Ascending aorta (tissue), 2 donors: ENCODE data around the gene TALDO1. TPM values are rescaled to one million over a fixed set of nuclear protein-coding genes. Genes with fewer than 3 reads are reported as not detected.

Experiments used
- DNase-seq, 2 donors: peaks; one replicate each; pipeline ENCODE4 v3.0.0-alpha.2; 2019; ENCODE audit warnings: low spot score in 2 of 2
- H3K27ac ChIP-seq, 2 donors: fragments of 200-600 bp; sonication (generic); one replicate each; pipeline ENCODE4 v1.5.1; 2016 to 2017; ENCODE audit warnings: mild to moderate bottlenecking in 1 of 2
- H3K27me3 ChIP-seq: fragments of 200-600 bp; sonication (generic); one replicate; pipeline ENCODE4 v1.5.1; 2017
- H3K36me3 ChIP-seq, 2 donors: fragments of 200-600 bp; sonication (generic); one replicate each; pipeline ENCODE4 v1.5.1; 2016
- H3K4me1 ChIP-seq, 2 donors: fragments of 200-600 bp; sonication (generic); one replicate each; pipeline ENCODE4 v1.5.1; 2016 to 2017; ENCODE audit warnings: mild to moderate bottlenecking in 1 of 2
- H3K4me3 ChIP-seq, 2 donors: fragments of 200-600 bp; sonication (generic); one replicate each; pipeline ENCODE4 v1.5.1; 2016 to 2017; ENCODE audit warnings: mild to moderate bottlenecking in 1 of 2
- H3K9me3 ChIP-seq, 2 donors: fragments of 200-600 bp; sonication (generic); one replicate each; pipeline ENCODE4 v1.5.1; 2016
- intact Hi-C: fragments of 100-400 bp; cut with DNase I; formaldehyde crosslinking; loops from one replicate; pipeline ENCODE4 v1.15.1; 2023
- total RNA-seq: library from RNA; depleted of rRNA; stranded (reverse); fragments of >200 nt; gene quantifications from one replicate; pipeline ENCODE4 v1.1.0, GENCODE V29; 2016
- TF ChIP-seq, protein P1 (sequence below), 3 experiments: fragments of 200-600 bp in 2 of 3; fragments of 450-650 bp in 1 of 3; sonication (generic) in 2 of 3; IDR thresholded peaks; one replicate each; pipeline ENCODE4 v1.5.1; 2016 to 2019; ENCODE audit warnings: antibody characterized with exemption in 3 of 3, mild to moderate bottlenecking in 1 of 3, moderate library complexity in 1 of 3

The TALDO1 gene
- total RNA-seq, 1 donor from 2014 or later = 245 TPM

- DNase-seq = no peak
- no peaks in the 10 kb centered on the region for H3K9me3 ChIP-seq
- peaks cover 3 to 15% of the 10 kb centered on the region in 2 donors for H3K36me3 ChIP-seq
- H3K27ac ChIP-seq = peak overlapping the region in 1 of 2 donors; percentile 75
- H3K4me3 ChIP-seq = peak overlapping the region; percentile 65 to 88
- no peaks in the 10 kb centered on the region for H3K27me3 ChIP-seq
- peaks cover 8 to 23% of the 10 kb centered on the region in 2 donors for H3K4me1 ChIP-seq
- TF ChIP-seq, protein P1, sequence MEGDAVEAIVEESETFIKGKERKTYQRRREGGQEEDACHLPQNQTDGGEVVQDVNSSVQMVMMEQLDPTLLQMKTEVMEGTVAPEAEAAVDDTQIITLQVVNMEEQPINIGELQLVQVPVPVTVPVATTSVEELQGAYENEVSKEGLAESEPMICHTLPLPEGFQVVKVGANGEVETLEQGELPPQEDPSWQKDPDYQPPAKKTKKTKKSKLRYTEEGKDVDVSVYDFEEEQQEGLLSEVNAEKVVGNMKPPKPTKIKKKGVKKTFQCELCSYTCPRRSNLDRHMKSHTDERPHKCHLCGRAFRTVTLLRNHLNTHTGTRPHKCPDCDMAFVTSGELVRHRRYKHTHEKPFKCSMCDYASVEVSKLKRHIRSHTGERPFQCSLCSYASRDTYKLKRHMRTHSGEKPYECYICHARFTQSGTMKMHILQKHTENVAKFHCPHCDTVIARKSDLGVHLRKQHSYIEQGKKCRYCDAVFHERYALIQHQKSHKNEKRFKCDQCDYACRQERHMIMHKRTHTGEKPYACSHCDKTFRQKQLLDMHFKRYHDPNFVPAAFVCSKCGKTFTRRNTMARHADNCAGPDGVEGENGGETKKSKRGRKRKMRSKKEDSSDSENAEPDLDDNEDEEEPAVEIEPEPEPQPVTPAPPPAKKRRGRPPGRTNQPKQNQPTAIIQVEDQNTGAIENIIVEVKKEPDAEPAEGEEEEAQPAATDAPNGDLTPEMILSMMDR (IDR thresholded peaks at IDR 0.05) = no peak
- intact Hi-C loops = loop anchor here (1.0 to 2.0 kb wide), 4 partner anchors 20 to 48 kb away; partner anchors contain the start of genes RPLP2 and TALDO1
These were observed 29.5 kb downstream of the TALDO1 start for GRCh38 chr11:776561-777287.

DNA sequence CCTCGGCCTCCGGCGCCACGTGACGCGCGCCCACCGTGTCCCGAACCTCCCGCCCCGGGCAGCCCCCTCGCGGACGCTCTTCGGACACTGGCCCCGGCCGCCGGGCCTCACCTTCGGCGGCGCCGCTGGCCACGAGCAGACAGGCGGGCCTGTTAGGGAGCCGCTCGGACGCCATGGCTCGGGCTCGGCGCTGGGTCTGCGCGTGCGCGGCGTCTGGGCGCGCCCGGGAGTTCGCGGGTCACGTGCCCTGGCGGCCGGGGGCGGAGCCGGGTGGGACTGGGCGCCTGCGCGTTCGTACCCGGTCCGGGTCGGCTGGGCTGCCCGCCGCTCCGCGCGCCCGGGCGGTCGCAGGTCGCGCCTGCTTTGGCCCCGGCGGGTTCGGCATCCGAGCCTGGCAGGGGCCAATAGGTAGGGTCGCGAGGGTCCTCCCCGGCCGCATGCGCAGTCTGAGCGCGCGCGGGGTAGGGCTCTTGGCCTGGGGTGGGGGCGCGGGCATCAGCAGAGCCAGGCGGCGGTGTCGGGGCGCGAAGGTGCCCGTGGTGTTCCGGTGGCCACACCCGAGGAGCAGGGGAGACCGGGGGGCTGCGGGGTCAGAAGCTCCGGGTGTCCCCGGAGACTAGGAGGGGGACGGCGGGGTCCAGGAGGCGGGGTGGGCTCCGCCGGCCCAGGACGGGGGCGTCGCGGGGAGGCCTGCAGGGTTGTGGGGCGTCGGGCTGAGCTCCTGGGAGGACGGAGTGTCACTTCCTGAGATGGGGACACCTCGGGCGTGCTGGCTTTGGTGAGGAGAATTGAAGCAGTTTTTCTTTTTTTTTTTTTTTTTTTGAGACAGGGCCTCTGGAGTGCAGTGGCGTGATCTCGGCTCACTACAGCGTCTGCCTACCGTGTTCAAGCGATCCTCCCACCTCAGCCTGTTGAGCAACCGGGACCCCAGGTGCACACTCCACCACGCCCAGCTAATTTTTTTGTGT is 30.3 kb downstream of the TALDO1 start, which contains the start of gene GATD1:
TSS of gene GATD1 (minus strand) at position 200 of the 968 bp plus-strand sequence. CDS start at position 175, 25 bp downstream.
- no peaks in the 10 kb centered on the region for H3K9me3 ChIP-seq
- H3K27ac ChIP-seq = peak within 1 kb of the TSS; percentile 56 to 75
- TF ChIP-seq, protein P1 (IDR thresholded peaks at IDR 0.05) = no peak
- intact Hi-C loops = loop anchor here (1.0 to 2.0 kb wide), 4 partner anchors 19 to 49 kb away; partner anchors contain the start of genes RPLP2 and TALDO1
- no peaks in the 10 kb centered on the region for H3K27me3 ChIP-seq
- H3K4me3 ChIP-seq = peak within 1 kb of the TSS; percentile 65 to 88
- peaks cover 0 to 6% of the 10 kb centered on the region in 2 donors for H3K36me3 ChIP-seq
- peak; percentile 49 to 94 for DNase-seq
- H3K4me1 ChIP-seq = peaks cover 8 to 23% of the 10 kb centered on the region in 2 donors

GRCh38 chr11:778976-779954 is 32.0 kb downstream of the TALDO1 start:
- Histone ChIP-seq H3K27ac (no peak overlapping the region), H3K4me3 (no peak overlapping the region), H3K4me1 (peaks cover 8 to 29% of the 10 kb centered on the region in 2 donors), H3K9me3 (no peaks in the 10 kb centered on the region), H3K36me3 (no peaks in the 10 kb centered on the region), H3K27me3 (no peaks in the 10 kb centered on the region)
- intact Hi-C loops = no loop called here
- no peak for DNase-seq
- TF ChIP-seq, protein P1 (IDR thresholded peaks at IDR 0.05) = no peak

DNA sequence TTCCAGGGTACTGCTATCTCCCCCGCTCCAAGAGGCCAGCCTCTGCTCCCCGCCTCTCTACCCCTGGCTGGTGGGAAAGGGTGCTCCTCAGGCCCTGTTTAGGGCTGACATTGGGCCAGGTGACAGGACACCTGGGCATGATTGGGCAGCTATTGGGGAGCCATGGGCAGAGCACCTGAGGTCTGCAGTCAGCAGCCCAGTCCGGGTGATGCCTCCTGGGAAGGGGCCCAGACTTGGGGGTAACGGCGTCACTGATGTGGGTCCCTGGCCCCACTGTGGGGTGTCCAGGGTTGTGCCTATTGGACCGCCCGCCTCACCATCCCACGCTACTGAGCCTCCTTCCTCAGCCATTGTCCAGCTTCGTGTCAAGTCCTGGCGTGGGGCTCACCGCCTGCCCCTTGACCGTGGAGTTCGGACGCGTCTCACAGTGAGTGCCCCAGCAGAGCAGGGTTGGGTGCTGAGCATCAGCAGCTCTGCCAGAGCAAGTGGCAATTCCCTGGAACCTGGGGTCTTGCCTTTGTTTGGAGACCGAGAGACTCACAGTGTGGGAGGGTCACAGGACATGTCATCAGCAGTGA is 32.8 kb downstream of the TALDO1 start:
- intact Hi-C loops = no loop called here
- no peaks in the 10 kb centered on the region for H3K9me3 ChIP-seq
- H3K4me1 ChIP-seq = peaks cover 8 to 29% of the 10 kb centered on the region in 2 donors
- no peak overlapping the region for H3K4me3 ChIP-seq
- no peaks in the 10 kb centered on the region for H3K36me3 ChIP-seq
- no peaks in the 10 kb centered on the region for H3K27me3 ChIP-seq
- H3K27ac ChIP-seq = no peak overlapping the region
- no peak for DNase-seq
- TF ChIP-seq, protein P1 (IDR thresholded peaks at IDR 0.05) = no peak
